ENCODE results near the gene KCNJ2.

The KCNJ2 gene

GRCh38 chr17:70202840-70203239 lies 33.5 kb downstream of the KCNJ2 start:
- Mint-ChIP-seq H3K27me3 (ENCODE audit: low read depth) (no peaks in the 10 kb centered on the region), H3K4me3 (no peak overlapping the region), H3K4me1 (ENCODE audit: low read depth) (no peaks in the 10 kb centered on the region), H3K9me3 (no peaks in the 10 kb centered on the region), H3K27ac (no peak overlapping the region), H3K36me3 (ENCODE audit: low read depth) (no peaks in the 10 kb centered on the region)

DNA sequence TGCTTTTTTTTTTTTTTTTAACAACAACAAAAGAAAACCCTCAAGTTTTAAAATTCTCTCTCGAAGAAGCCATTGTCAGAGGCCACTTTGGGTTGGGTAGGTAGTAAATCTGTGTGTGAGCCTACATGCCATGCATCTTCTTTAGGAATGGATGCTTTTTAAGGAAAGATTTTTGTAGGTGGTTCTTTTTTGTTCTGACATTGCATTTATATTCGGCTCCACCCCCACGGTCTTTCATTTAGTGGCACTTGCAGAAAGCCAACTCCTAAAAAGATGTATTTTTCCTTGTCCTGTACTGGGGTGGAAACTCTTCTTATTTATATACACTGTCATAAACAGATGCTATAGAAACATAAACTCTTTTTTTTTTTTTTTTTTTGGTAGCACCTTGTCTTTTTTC lies 35.1 kb downstream of the KCNJ2 start:
- no peaks in the 10 kb centered on the region for H3K4me1 Mint-ChIP-seq (ENCODE audit: low read depth)
- H3K9me3 Mint-ChIP-seq = no peaks in the 10 kb centered on the region
- no peak overlapping the region for H3K27ac Mint-ChIP-seq
- no peaks in the 10 kb centered on the region for H3K36me3 Mint-ChIP-seq (ENCODE audit: low read depth)
- no peak overlapping the region for H3K4me3 Mint-ChIP-seq
- no peaks in the 10 kb centered on the region for H3K27me3 Mint-ChIP-seq (ENCODE audit: low read depth)

- Mint-ChIP-seq H3K27me3 (ENCODE audit: low read depth) (no peaks in the 10 kb centered on the region), H3K9me3 (no peaks in the 10 kb centered on the region), H3K4me3 (no peak overlapping the region), H3K36me3 (ENCODE audit: low read depth) (no peaks in the 10 kb centered on the region), H3K27ac (no peak overlapping the region), H3K4me1 (ENCODE audit: low read depth) (no peaks in the 10 kb centered on the region)
Observed at GRCh38 chr17:70205401-70205800, 36.1 kb downstream of the KCNJ2 start.

DNA sequence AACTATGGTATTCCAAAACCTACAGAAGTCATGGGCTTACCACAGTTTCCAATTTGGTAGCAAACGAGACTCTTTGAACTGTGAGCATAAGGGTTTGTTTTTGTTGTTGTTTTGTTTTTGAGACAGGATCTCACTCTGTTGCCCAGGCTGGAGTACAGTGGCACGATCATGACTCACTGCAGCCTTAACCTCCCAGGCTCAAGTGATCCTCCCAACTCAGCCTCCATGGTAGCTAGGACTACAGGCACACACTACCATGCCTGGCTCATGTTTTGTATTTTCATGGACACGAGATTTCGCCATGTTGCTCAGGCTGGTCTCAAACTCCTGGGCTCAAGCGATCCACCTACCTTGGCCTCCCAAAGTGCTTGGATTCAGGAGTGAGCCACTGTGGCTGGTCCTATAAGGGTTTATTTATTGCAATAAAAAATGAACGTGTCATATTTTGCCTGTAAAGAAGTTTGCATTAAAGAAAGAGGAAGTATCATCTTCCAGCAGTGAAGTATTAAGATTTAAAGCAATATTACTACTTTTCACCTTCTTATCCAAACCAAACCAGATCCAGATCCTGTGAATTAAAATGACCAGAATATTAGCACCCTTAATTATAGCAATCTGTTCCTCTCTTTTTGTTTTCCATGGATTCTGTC lies 37.2 kb downstream of the KCNJ2 start:
- Mint-ChIP-seq H3K27ac (no peak overlapping the region), H3K27me3 (ENCODE audit: low read depth) (no peaks in the 10 kb centered on the region), H3K36me3 (ENCODE audit: low read depth) (no peaks in the 10 kb centered on the region), H3K9me3 (no peaks in the 10 kb centered on the region), H3K4me3 (no peak overlapping the region), H3K4me1 (ENCODE audit: low read depth) (no peaks in the 10 kb centered on the region)

- no peaks in the 10 kb centered on the region for H3K9me3 Mint-ChIP-seq
- H3K4me1 Mint-ChIP-seq (ENCODE audit: low read depth) = no peaks in the 10 kb centered on the region
- no peak overlapping the region for H3K4me3 Mint-ChIP-seq
- no peak overlapping the region for H3K27ac Mint-ChIP-seq
- no peaks in the 10 kb centered on the region for H3K36me3 Mint-ChIP-seq (ENCODE audit: low read depth)
- H3K27me3 Mint-ChIP-seq (ENCODE audit: low read depth) = no peaks in the 10 kb centered on the region
Observed at GRCh38 chr17:70207184-70207583, 37.9 kb downstream of the KCNJ2 start.

GRCh38 chr17:70208080-70208794 lies 38.9 kb downstream of the KCNJ2 start:
- no peaks in the 10 kb centered on the region for H3K9me3 Mint-ChIP-seq
- no peak overlapping the region for H3K27ac Mint-ChIP-seq
- no peaks in the 10 kb centered on the region for H3K27me3 Mint-ChIP-seq (ENCODE audit: low read depth)
- no peak overlapping the region for H3K4me3 Mint-ChIP-seq
- no peaks in the 10 kb centered on the region for H3K4me1 Mint-ChIP-seq (ENCODE audit: low read depth)
- no peaks in the 10 kb centered on the region for H3K36me3 Mint-ChIP-seq (ENCODE audit: low read depth)

DNA sequence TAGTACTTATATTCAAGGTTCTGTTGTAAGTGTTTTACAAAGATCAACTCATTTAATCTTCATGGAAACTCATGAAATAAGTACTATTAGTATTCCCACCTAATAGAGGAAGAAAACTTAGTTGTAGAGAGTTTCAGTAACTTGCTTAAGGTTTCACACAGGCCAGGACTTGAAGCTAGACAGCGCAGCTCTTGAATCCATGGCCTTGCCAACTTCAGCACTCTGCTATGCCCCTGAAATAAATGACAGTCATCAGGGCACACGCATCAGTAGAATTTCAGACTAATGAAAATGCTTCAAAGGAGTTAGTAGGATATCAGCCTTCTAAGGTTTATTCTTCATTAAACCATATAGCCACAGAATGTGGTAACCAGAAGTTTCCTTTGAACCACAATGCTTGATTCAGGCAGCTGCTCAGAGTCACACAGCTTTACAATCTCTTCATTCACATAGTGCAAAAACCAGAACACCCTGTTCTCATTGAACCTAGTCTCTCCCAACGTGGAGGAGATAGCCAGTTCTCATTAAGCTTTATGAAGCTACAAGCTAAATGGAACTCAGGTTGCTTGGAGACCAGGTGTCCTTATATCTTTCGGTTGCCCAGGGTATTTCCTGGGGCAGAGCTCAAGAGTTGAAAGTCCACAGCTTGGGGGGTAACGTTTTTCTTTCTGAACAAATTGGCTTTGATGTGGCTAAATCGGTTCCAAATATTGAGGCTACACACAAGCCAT lies 39.7 kb downstream of the KCNJ2 start:
- Mint-ChIP-seq H3K4me3 (no peak overlapping the region), H3K9me3 (no peaks in the 10 kb centered on the region), H3K27ac (no peak overlapping the region), H3K4me1 (ENCODE audit: low read depth) (no peaks in the 10 kb centered on the region), H3K27me3 (ENCODE audit: low read depth) (no peaks in the 10 kb centered on the region), H3K36me3 (ENCODE audit: low read depth) (no peaks in the 10 kb centered on the region)

GRCh38 chr17:70215656-70216055 lies 46.3 kb downstream of the KCNJ2 start:
- Mint-ChIP-seq H3K36me3 (ENCODE audit: low read depth) (no peaks in the 10 kb centered on the region), H3K4me1 (ENCODE audit: low read depth) (no peaks in the 10 kb centered on the region), H3K9me3 (no peaks in the 10 kb centered on the region)

DNA sequence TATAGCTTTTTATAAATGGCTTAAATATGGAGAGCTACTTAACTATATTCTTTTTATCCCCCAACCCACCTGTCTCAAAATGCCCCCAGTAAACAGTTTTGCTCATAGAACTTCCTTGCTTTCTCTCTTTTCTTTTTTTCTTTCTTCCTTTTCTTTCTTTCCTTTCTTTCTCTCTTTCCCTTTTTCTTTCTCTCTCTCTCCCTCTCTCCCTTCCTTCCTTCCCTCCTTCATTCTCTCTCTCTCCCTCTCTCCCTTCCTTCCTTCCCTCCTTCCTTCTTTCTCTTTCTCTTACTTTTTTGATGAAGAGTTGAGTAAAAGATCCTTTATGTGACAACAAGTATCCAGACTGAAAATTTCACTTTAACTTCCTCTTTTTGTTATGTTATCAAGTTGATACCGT lies 48.2 kb downstream of the KCNJ2 start:
- Mint-ChIP-seq H3K36me3 (ENCODE audit: low read depth) (no peaks in the 10 kb centered on the region), H3K27ac (no peak overlapping the region), H3K4me3 (no peak overlapping the region), H3K9me3 (no peaks in the 10 kb centered on the region), H3K4me1 (ENCODE audit: low read depth) (no peaks in the 10 kb centered on the region), H3K27me3 (ENCODE audit: low read depth) (no peaks in the 10 kb centered on the region)

More at GRCh38 chr17:70215656-70216055, 46.3 kb downstream of the KCNJ2 start:
- H3K27ac Mint-ChIP-seq = no peak overlapping the region
- no peaks in the 10 kb centered on the region for H3K27me3 Mint-ChIP-seq (ENCODE audit: low read depth)
- H3K4me3 Mint-ChIP-seq = no peak overlapping the region

GRCh38 chr17:70225276-70225675 lies 55.9 kb downstream of the KCNJ2 start:
- no peak overlapping the region for H3K27ac Mint-ChIP-seq
- no peaks in the 10 kb centered on the region for H3K27me3 Mint-ChIP-seq (ENCODE audit: low read depth)
- H3K4me1 Mint-ChIP-seq (ENCODE audit: low read depth) = no peaks in the 10 kb centered on the region
- no peaks in the 10 kb centered on the region for H3K9me3 Mint-ChIP-seq
- no peaks in the 10 kb centered on the region for H3K36me3 Mint-ChIP-seq (ENCODE audit: low read depth)
- H3K4me3 Mint-ChIP-seq = no peak overlapping the region
